Karpas-422 (cell line): Measurements from ENCODE around the gene TMEM125. TPM values are rescaled to one million over a fixed set of nuclear protein-coding genes. Genes with fewer than 3 reads are reported as not detected.

Experiments used
- DNase-seq: peaks from one replicate; pipeline ENCODE4 v3.0.0-alpha.2; 2015
- H2AFZ ChIP-seq: fragments of 200-600 bp; sonication (generic); 2 replicates; pipeline ENCODE4 v1.6.1; 2014; ENCODE audit warnings: antibody characterized with exemption, low read length, mixed read lengths
- H3K27ac ChIP-seq: fragments of 200-600 bp; sonication (generic); 2 replicates; pipeline ENCODE4 v1.5.1; 2014; ENCODE audit warnings: mild to moderate bottlenecking, low read length, moderate library complexity
- H3K27me3 ChIP-seq: fragments of 200-600 bp; sonication (generic); 2 replicates; pipeline ENCODE4 v1.6.1; 2014; ENCODE audit warnings: low read length, mixed read lengths
- H3K36me3 ChIP-seq: fragments of 200-600 bp; sonication (generic); 2 replicates; pipeline ENCODE4 v1.6.1; 2014; ENCODE audit warnings: low read length, mixed read lengths; ENCODE audit not compliant: insufficient read depth
- H3K4me1 ChIP-seq: fragments of 200-600 bp; sonication (generic); 2 replicates; pipeline ENCODE4 v1.6.1; 2014; ENCODE audit warnings: mild to moderate bottlenecking, low read length, mixed read lengths
- H3K4me2 ChIP-seq: fragments of 200-600 bp; sonication (generic); 2 replicates; pipeline ENCODE4 v1.6.1; 2014; ENCODE audit warnings: low read length, low read depth, mild to moderate bottlenecking; ENCODE audit not compliant: poor library complexity, severe bottlenecking
- H3K4me3 ChIP-seq: fragments of 200-600 bp; sonication (generic); 2 replicates; pipeline ENCODE4 v1.5.1; 2014; ENCODE audit warnings: mild to moderate bottlenecking, antibody characterized with exemption, low read length, mixed read lengths
- H3K79me2 ChIP-seq: fragments of 200-600 bp; sonication (generic); 2 replicates; pipeline ENCODE4 v1.6.1; 2014; ENCODE audit warnings: mild to moderate bottlenecking, low read length, mixed read lengths
- H3K9ac ChIP-seq: fragments of 200-600 bp; sonication (generic); 2 replicates; pipeline ENCODE4 v1.6.0; 2014; ENCODE audit warnings: low read length
- H3K9me2 ChIP-seq: fragments of 200-600 bp; sonication (generic), shearing (Covaris generic); replicated peaks from 2 replicates; pipeline ENCODE4 v1.6.0; 2014; ENCODE audit warnings: mild to moderate bottlenecking, low read length, moderate library complexity; ENCODE audit not compliant: insufficient read depth
- H3K9me3 ChIP-seq: fragments of 300-700, 200-600 bp; sonication (generic); 2 replicates; pipeline ENCODE4 v1.6.1; 2014; ENCODE audit warnings: low read length, mixed read lengths
- H4K20me1 ChIP-seq: fragments of 200-600 bp; sonication (generic); 2 replicates; pipeline ENCODE4 v1.6.1; 2014; ENCODE audit warnings: mild to moderate bottlenecking, antibody characterized with exemption, low read length, low read depth; ENCODE audit not compliant: insufficient read depth
- total RNA-seq: library from RNA; depleted of rRNA; stranded (reverse); fragments of >200 nt; shearing (Covaris generic); gene quantifications from 2 replicates; pipeline ENCODE4 v1.2.3, GENCODE V29; 2014; ENCODE audit warnings: low replicate concordance

TMEM125 gene
- total RNA-seq, 1 experiment from 2014 or later: not detected

GRCh38 chr1:43305926-43306687 is 36.3 kb downstream of the TMEM125 start:
- Histone ChIP-seq H3K79me2 (no peaks in the 10 kb centered on the region), H3K9ac (no peak overlapping the region), H3K27ac (no peak overlapping the region), H3K36me3 (no peaks in the 10 kb centered on the region), H4K20me1 (no peaks in the 10 kb centered on the region), H3K4me3 (no peak overlapping the region), H3K9me3 (no peaks in the 10 kb centered on the region), H3K4me2 (no peak overlapping the region), H3K9me2 (no peaks in the 10 kb centered on the region), H3K4me1 (peaks cover 10% of the 10 kb centered on the region), H2AFZ (no peak overlapping the region), H3K27me3 (no peaks in the 10 kb centered on the region)
- DNase-seq: no peak

DNA sequence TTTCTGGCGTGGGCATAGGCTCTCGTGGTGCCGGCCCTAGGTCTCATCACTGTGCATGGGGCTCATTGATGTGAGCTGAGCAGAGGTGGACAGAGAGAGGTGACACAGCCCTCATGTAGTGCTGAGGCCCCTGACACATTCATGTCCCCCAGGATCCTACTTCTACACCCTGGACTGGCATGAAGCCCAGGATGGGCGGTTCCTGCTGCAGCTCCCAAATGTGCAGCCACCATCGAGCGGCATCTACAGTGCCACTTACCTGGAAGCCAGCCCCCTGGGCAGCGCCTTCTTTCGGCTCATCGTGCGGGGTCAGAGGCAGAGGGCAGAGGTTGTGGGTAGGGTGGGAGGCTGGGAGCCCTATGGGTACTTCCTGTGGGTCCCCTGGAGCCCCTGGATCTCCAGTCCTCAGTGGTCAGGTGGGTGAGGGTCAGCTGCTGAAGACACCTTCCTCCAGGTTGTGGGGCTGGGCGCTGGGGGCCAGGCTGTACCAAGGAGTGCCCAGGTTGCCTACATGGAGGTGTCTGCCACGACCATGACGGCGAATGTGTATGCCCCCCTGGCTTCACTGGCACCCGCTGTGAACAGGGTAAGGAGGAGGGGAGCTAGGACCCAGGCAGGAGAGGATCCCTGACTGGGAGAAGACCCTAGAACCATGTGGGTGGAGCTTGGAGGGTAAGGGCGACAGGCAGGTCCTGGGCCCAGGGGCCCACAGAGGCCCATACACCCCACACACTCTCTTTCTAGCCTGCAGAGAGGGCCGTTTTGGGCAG is 37.1 kb downstream of the TMEM125 start:
- no peak overlapping the region for H3K9ac ChIP-seq
- no peak for DNase-seq
- H3K9me2 ChIP-seq: no peaks in the 10 kb centered on the region
- H3K36me3 ChIP-seq: no peaks in the 10 kb centered on the region
- no peaks in the 10 kb centered on the region for H3K9me3 ChIP-seq
- no peak overlapping the region for H3K27ac ChIP-seq
- no peak overlapping the region for H3K4me2 ChIP-seq
- no peaks in the 10 kb centered on the region for H3K27me3 ChIP-seq
- no peak overlapping the region for H2AFZ ChIP-seq
- no peaks in the 10 kb centered on the region for H3K79me2 ChIP-seq
- peaks cover 10% of the 10 kb centered on the region for H3K4me1 ChIP-seq
- H4K20me1 ChIP-seq: no peaks in the 10 kb centered on the region
- H3K4me3 ChIP-seq: no peak overlapping the region

- no peaks in the 10 kb centered on the region for H3K9me3 ChIP-seq
- no peak for DNase-seq
- H3K9ac ChIP-seq: no peak overlapping the region
- no peaks in the 10 kb centered on the region for H4K20me1 ChIP-seq
- no peak overlapping the region for H3K27ac ChIP-seq
- H3K36me3 ChIP-seq: no peaks in the 10 kb centered on the region
- no peak overlapping the region for H3K4me3 ChIP-seq
- H3K4me1 ChIP-seq: peaks cover 10% of the 10 kb centered on the region
- no peaks in the 10 kb centered on the region for H3K27me3 ChIP-seq
- no peaks in the 10 kb centered on the region for H3K79me2 ChIP-seq
- H2AFZ ChIP-seq: no peak overlapping the region
- no peaks in the 10 kb centered on the region for H3K9me2 ChIP-seq
- no peak overlapping the region for H3K4me2 ChIP-seq
Observed at GRCh38 chr1:43307458-43308158, 37.8 kb downstream of the TMEM125 start.

DNA sequence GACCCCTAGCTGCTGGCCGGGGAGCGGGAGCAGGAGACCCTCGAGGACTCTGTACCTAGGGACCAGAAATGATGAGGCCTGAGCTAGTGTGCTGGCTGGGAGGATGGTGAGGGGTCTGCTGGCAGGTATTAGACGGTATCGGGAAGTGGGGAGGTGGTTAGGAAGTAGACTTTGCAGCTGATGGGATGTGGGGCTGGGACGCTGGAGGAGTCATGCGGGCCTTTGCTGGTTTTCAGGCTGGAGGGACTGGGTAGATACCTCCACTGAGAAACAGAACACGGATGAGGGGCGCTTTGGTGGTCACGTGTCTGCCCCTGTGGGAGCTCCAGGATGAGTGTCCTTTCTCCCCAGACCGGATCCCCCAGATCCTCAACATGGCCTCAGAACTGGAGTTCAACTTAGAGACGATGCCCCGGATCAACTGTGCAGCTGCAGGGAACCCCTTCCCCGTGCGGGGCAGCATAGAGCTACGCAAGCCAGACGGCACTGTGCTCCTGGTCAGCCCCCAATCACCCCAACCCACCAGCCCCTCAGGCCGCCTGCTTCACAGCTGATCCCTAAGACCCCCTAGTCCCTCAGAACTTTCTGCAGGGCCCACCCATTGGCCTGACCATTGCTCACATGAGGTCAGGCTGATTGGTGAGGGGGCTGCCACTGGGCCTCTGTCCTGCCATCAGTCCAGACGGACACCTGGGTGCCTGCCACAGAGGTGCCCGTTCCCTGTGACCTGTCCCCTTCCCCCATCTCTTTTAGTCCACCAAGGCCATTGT is 39.0 kb downstream of the TMEM125 start:
- H3K4me2 ChIP-seq: no peak overlapping the region
- no peak overlapping the region for H3K27ac ChIP-seq
- no peaks in the 10 kb centered on the region for H3K36me3 ChIP-seq
- no peak overlapping the region for H3K4me3 ChIP-seq
- H3K9me2 ChIP-seq: no peaks in the 10 kb centered on the region
- H4K20me1 ChIP-seq: no peaks in the 10 kb centered on the region
- H2AFZ ChIP-seq: no peak overlapping the region
- H3K9ac ChIP-seq: no peak overlapping the region
- no peaks in the 10 kb centered on the region for H3K9me3 ChIP-seq
- no peak for DNase-seq
- H3K27me3 ChIP-seq: no peaks in the 10 kb centered on the region
- H3K79me2 ChIP-seq: no peaks in the 10 kb centered on the region
- H3K4me1 ChIP-seq: peaks cover 10% of the 10 kb centered on the region

GRCh38 chr1:43309405-43310025 is 39.7 kb downstream of the TMEM125 start:
- Histone ChIP-seq H3K79me2 (no peaks in the 10 kb centered on the region), H2AFZ (no peak overlapping the region), H3K27me3 (no peaks in the 10 kb centered on the region)

GRCh38 chr1:43311521-43311920 is 41.7 kb downstream of the TMEM125 start:
- DNase-seq: no peak
- Histone ChIP-seq H3K27me3 (no peaks in the 10 kb centered on the region), H3K4me2 (no peak overlapping the region), H3K4me1 (no peaks in the 10 kb centered on the region), H3K4me3 (no peak overlapping the region), H3K27ac (no peak overlapping the region), H3K9me3 (no peaks in the 10 kb centered on the region), H4K20me1 (no peaks in the 10 kb centered on the region), H2AFZ (no peak overlapping the region), H3K79me2 (no peaks in the 10 kb centered on the region), H3K9ac (no peak overlapping the region), H3K36me3 (no peaks in the 10 kb centered on the region), H3K9me2 (no peaks in the 10 kb centered on the region)

More at GRCh38 chr1:43309405-43310025, 39.7 kb downstream of the TMEM125 start:
- Histone ChIP-seq H3K9ac (no peak overlapping the region), H3K36me3 (no peaks in the 10 kb centered on the region), H3K4me3 (no peak overlapping the region), H3K27ac (no peak overlapping the region), H3K4me2 (no peak overlapping the region), H3K4me1 (peaks cover 10% of the 10 kb centered on the region), H3K9me2 (no peaks in the 10 kb centered on the region), H4K20me1 (no peaks in the 10 kb centered on the region), H3K9me3 (no peaks in the 10 kb centered on the region)
- DNase-seq: no peak

GRCh38 chr1:43312212-43312623 is 42.4 kb downstream of the TMEM125 start:
- Histone ChIP-seq H3K27ac (no peak overlapping the region), H4K20me1 (no peaks in the 10 kb centered on the region), H3K4me1 (no peaks in the 10 kb centered on the region), H3K79me2 (no peaks in the 10 kb centered on the region), H3K4me2 (no peak overlapping the region), H3K4me3 (no peak overlapping the region), H3K9ac (no peak overlapping the region), H3K9me2 (no peaks in the 10 kb centered on the region), H3K9me3 (no peaks in the 10 kb centered on the region), H3K27me3 (no peaks in the 10 kb centered on the region), H2AFZ (no peak overlapping the region), H3K36me3 (no peaks in the 10 kb centered on the region)
- DNase-seq: no peak
